Epidermal melanocyte (primary cell): ENCODE data around the gene TXK.

Experiments used
- DNase-seq: peaks from one replicate; pipeline ENCODE4 v3.0.0; 2011; ENCODE audit warnings: low spot score; ENCODE audit not compliant: insufficient read length

TXK gene

GRCh38 chr4:48138511-48138910, 4.5 kb upstream of the TXK start:
- DNase-seq = no peak

- DNase-seq = no peak
Observed at GRCh38 chr4:48137846-48138245, 3.8 kb upstream of the TXK start.

GRCh38 chr4:48133669-48134068, 381 bp downstream of the TXK start:
- DNase-seq = no peak

- DNase-seq = no peak
Observed at GRCh38 chr4:48131736-48132135, 2.3 kb downstream of the TXK start.

- DNase-seq = no peak
Observed at GRCh38 chr4:48130100-48130499, 4.0 kb downstream of the TXK start.

GRCh38 chr4:48129307-48130014, 4.6 kb downstream of the TXK start:
- no peak for DNase-seq

GRCh38 chr4:48127682-48128404, 6.2 kb downstream of the TXK start:
- DNase-seq = peak; percentile 26

- DNase-seq = no peak
Observed at GRCh38 chr4:48127231-48127630, 6.8 kb downstream of the TXK start.

GRCh38 chr4:48126621-48127020, 7.4 kb downstream of the TXK start:
- no peak for DNase-seq

- DNase-seq = no peak
Observed at GRCh38 chr4:48124870-48125269, 9.2 kb downstream of the TXK start.

- no peak for DNase-seq
Observed at GRCh38 chr4:48122756-48123155, 11.3 kb downstream of the TXK start.

- no peak for DNase-seq
Observed at GRCh38 chr4:48121180-48121579, 12.9 kb downstream of the TXK start.

- no peak for DNase-seq
Observed at GRCh38 chr4:48120132-48120531, 13.9 kb downstream of the TXK start.

- DNase-seq = no peak
Observed at GRCh38 chr4:48119646-48120045, 14.4 kb downstream of the TXK start.

GRCh38 chr4:48118081-48118480, 16.0 kb downstream of the TXK start:
- DNase-seq = no peak

GRCh38 chr4:48116582-48116981, 17.5 kb downstream of the TXK start:
- no peak for DNase-seq

- DNase-seq = no peak
Observed at GRCh38 chr4:48114412-48114811, 19.6 kb downstream of the TXK start.

GRCh38 chr4:48112017-48112667, 21.9 kb downstream of the TXK start:
- no peak for DNase-seq

- DNase-seq = no peak
Observed at GRCh38 chr4:48110452-48110978, 23.5 kb downstream of the TXK start.

GRCh38 chr4:48109413-48110263, 24.4 kb downstream of the TXK start:
- DNase-seq = no peak

GRCh38 chr4:48108309-48109073, 25.6 kb downstream of the TXK start:
- DNase-seq = no peak
